Upper lobe of left lung (tissue), 4 donors: ENCODE results near the gene GATC.

Experiments used
- CTCF ChIP-seq, 6 experiments: fragments of 450-650 bp in 4 of 6; fragments of 200-600 bp in 2 of 6; sonication (generic) in 2 of 6; IDR thresholded peaks; one replicate each; pipeline ENCODE4 v1.5.1; 2016 to 2019; ENCODE audit warnings: antibody characterized with exemption in 6 of 6
- EP300 ChIP-seq, 4 donors: sonication (generic); formaldehyde crosslinking; IDR thresholded peaks; one replicate each; pipeline ENCODE4 v1.5.1; 2017; ENCODE audit warnings: antibody characterized with exemption in 4 of 4, control low read depth in 2 of 4
- POLR2A ChIP-seq, 4 donors: fragments of 450-650 bp; IDR thresholded peaks; one replicate each; pipeline ENCODE4 v1.5.1; 2016 to 2017; ENCODE audit warnings: antibody characterized with exemption in 4 of 4, mild to moderate bottlenecking in 2 of 4
- POLR2AphosphoS5 ChIP-seq, 2 donors: sonication (generic); formaldehyde crosslinking; IDR thresholded peaks; one replicate each; pipeline ENCODE4 v1.5.1; 2017; ENCODE audit warnings: antibody characterized with exemption in 2 of 2

- no peak for TF ChIP-seq CTCF (IDR thresholded peaks at IDR 0.05)
- no peak for TF ChIP-seq POLR2AphosphoS5 (IDR thresholded peaks at IDR 0.05)
- no peak for TF ChIP-seq POLR2A (IDR thresholded peaks at IDR 0.05)
- TF ChIP-seq EP300 (IDR thresholded peaks at IDR 0.05), result no peak
These were observed 35.0 kb downstream of the GATC start for GRCh38 chr12:120481022-120481767.
